ENCODE measurements around the gene PPP3R2.

GRCh38 chr9:101629636-101630035, 34.9 kb upstream of the PPP3R2 start:
- TF ChIP-seq NBN (IDR thresholded peaks at IDR 0.05) = no peak
- no peak for TF ChIP-seq SMARCA5 (IDR thresholded peaks at IDR 0.05)
- no peak for TF ChIP-seq SIN3A (IDR thresholded peaks at IDR 0.05; ENCODE audit: low read depth, low read length)
- TF ChIP-seq POLR2A (IDR thresholded peaks at IDR 0.05; ENCODE audit: low read depth, low read length) = no peak
- TF ChIP-seq CTCF (IDR thresholded peaks at IDR 0.05 in 2 of 3, conservative IDR thresholded peaks at IDR 0.05 in 1 of 3; ENCODE audit: control insufficient read depth in 2 of 3, extremely low read depth in 1 of 3, insufficient read depth in 1 of 3, low read depth in 3 of 3, low read length in 3 of 3) = no peak
- no peak for TF ChIP-seq BHLHE40 (IDR thresholded peaks at IDR 0.05; ENCODE audit: borderline replicate concordance in 1 of 2, low read depth in 2 of 2, low read length in 1 of 2)
- TF ChIP-seq GABPA (IDR thresholded peaks at IDR 0.05; ENCODE audit: low read depth) = no peak
- no peak for TF ChIP-seq LARP7 (IDR thresholded peaks at IDR 0.05)
- TF ChIP-seq SUZ12 (IDR thresholded peaks at IDR 0.05; ENCODE audit: unreplicated experiment) = no peak
- no peak for TF ChIP-seq FOS (IDR thresholded peaks at IDR 0.05; ENCODE audit: borderline replicate concordance, extremely low read depth, insufficient read length)
- TF ChIP-seq EGR1 (IDR thresholded peaks at IDR 0.05; ENCODE audit: borderline replicate concordance in 1 of 2, low read depth in 2 of 2, low read length in 2 of 2) = no peak
- TF ChIP-seq TARDBP (IDR thresholded peaks at IDR 0.05; ENCODE audit: borderline replicate concordance) = no peak
- no peak for TF ChIP-seq MAX (IDR thresholded peaks at IDR 0.05; ENCODE audit: low read depth, low read length)
